Endothelial cell of umbilical vein (primary cell): Measurements from ENCODE around the gene DTL.

ENCODE experiments used
- EZH2 ChIP-seq: IDR thresholded peaks from 2 replicates; pipeline ENCODE4 v1.6.1; 2012; ENCODE audit warnings: borderline replicate concordance, low read depth, mild to moderate bottlenecking, moderate library complexity, low read length, inconsistent platforms; ENCODE audit not compliant: severe bottlenecking
- MAX ChIP-seq: IDR thresholded peaks from 2 replicates; pipeline ENCODE4 v1.6.1; 2011; ENCODE audit not compliant: insufficient read depth, insufficient read length
- MYC ChIP-seq: IDR thresholded peaks from one replicate; pipeline ENCODE4 v1.6.1; 2011; ENCODE audit warnings: mild to moderate bottlenecking, low read depth, low read length
- POLR2A ChIP-seq: IDR thresholded peaks from 2 replicates; pipeline ENCODE4 v1.6.1; 2012; ENCODE audit warnings: low read depth, mild to moderate bottlenecking, control low read depth, low read length
- POLR2AphosphoS5 ChIP-seq: IDR thresholded peaks from 2 replicates; pipeline ENCODE4 v1.6.1; 2012; ENCODE audit warnings: low read depth, mild to moderate bottlenecking, control low read depth, low read length, moderate library complexity; ENCODE audit not compliant: insufficient read depth
- TF ChIP-seq, protein P1 (sequence below), 2 donors: IDR thresholded peaks; 1 replicate in 1 of 2; 2 replicates in 1 of 2; pipeline ENCODE4 v1.5.1; 2011; ENCODE audit warnings: low read length in 2 of 2, mild to moderate bottlenecking in 2 of 2, moderate library complexity in 2 of 2, control low read depth in 1 of 2, inconsistent platforms in 1 of 2, low read depth in 1 of 2; ENCODE audit not compliant: insufficient read depth in 1 of 2; ENCODE audit errors: extremely low read depth in 1 of 2

DNA sequence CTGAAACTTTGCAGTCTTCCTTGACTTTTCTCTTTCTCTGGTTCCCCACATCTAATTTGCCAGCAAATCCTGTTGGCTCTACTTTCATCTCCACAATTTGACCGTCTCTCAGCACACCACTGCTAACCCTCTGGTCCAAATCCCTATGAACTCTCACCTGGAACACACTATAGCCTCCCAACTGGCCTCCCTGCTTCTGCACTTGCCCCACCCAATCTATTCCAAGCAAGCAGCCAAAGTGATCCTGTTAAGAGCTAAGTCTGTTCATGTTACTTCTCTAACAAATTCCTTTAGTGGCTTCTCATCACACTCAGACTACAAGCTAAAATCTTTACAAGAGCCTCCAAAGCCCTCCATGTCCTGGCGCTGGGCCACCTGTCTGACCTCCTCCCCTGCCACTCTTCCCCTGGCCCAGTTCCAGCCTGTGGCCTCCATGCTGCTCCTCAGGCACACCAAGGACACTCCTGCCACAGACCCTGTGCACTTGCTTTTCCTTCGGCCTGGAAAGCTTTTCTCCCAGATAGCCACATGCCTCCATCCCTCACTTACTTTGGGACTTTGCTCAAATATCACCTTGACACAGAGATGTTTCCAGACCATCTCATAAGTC, 104.1 kb downstream of the DTL start:
- TF ChIP-seq, protein P1, sequence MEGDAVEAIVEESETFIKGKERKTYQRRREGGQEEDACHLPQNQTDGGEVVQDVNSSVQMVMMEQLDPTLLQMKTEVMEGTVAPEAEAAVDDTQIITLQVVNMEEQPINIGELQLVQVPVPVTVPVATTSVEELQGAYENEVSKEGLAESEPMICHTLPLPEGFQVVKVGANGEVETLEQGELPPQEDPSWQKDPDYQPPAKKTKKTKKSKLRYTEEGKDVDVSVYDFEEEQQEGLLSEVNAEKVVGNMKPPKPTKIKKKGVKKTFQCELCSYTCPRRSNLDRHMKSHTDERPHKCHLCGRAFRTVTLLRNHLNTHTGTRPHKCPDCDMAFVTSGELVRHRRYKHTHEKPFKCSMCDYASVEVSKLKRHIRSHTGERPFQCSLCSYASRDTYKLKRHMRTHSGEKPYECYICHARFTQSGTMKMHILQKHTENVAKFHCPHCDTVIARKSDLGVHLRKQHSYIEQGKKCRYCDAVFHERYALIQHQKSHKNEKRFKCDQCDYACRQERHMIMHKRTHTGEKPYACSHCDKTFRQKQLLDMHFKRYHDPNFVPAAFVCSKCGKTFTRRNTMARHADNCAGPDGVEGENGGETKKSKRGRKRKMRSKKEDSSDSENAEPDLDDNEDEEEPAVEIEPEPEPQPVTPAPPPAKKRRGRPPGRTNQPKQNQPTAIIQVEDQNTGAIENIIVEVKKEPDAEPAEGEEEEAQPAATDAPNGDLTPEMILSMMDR (IDR thresholded peaks at IDR 0.05; ENCODE audit: extremely low read depth in 1 of 2, insufficient read depth in 1 of 2, low read depth in 1 of 2, low read length in 2 of 2), result no peak
- TF ChIP-seq POLR2A (no peak), POLR2AphosphoS5 (no peak), MYC (no peak), EZH2 (no peak), MAX (no peak)
